H1 (cell line): ENCODE measurements around the gene TBC1D22A. TPM values are rescaled to one million over a fixed set of nuclear protein-coding genes. Genes with fewer than 3 reads are reported as not detected.

Experiments used
- CTCF ChIA-PET: fragments of 300-600 bp; sonication (Branson Sonifier 250); formaldehyde crosslinking; loops from one replicate; lab custom pipeline; 2021; ENCODE audit not compliant: partially characterized antibody; lab: Charles Lee
- POLR2A ChIA-PET: fragments of 300-600 bp; sonication (Branson Sonifier 250); formaldehyde crosslinking; loops from one replicate; lab custom pipeline; 2021; ENCODE audit warnings: inconsistent platforms; ENCODE audit not compliant: partially characterized antibody; lab: Charles Lee
- DNase-seq, 2 experiments: peaks; one replicate each; pipeline versions ENCODE4 v3.0.0 to v3.0.0-alpha.2; 2010 to 2022; ENCODE audit warnings: low spot score in 2 of 2, low read depth in 1 of 2, mixed read lengths in 1 of 2
- FAIRE-seq: peaks from 2 replicates; lab custom pipeline; 2011; peaks lifted over from hg19 to GRCh38; lab: Jason Lieb, UNC
- H2AFZ ChIP-seq: 2 replicates; pipeline ENCODE4 v1.8.1; 2012; ENCODE audit warnings: low read length, inconsistent platforms
- H2AK5ac ChIP-seq: 2 replicates; pipeline ENCODE4 v1.6.1; 2013; ENCODE audit warnings: low read depth, low read length
- H2BK120ac ChIP-seq: replicated peaks from 2 replicates; pipeline ENCODE3; 2013; ENCODE audit warnings: low read depth, low read length, inconsistent platforms
- H2BK12ac ChIP-seq: 2 replicates; pipeline ENCODE4 v1.6.1; 2013; ENCODE audit warnings: low read depth, low read length
- H2BK15ac ChIP-seq: 2 replicates; pipeline ENCODE4 v1.6.1; 2013; ENCODE audit warnings: low read length
- H2BK20ac ChIP-seq: 2 replicates; pipeline ENCODE4 v1.6.1; 2013; ENCODE audit warnings: low read length
- H2BK5ac ChIP-seq: 2 replicates; pipeline ENCODE4 v1.6.1; 2013; ENCODE audit warnings: low read depth, low read length
- H3K14ac ChIP-seq: 2 replicates; pipeline ENCODE4 v1.6.1; 2013; ENCODE audit warnings: inconsistent platforms; ENCODE audit not compliant: insufficient read length
- H3K18ac ChIP-seq: 2 replicates; pipeline ENCODE4 v1.6.1; 2013; ENCODE audit warnings: low read length; ENCODE audit errors: extremely low read depth
- H3K23ac ChIP-seq: 2 replicates; pipeline ENCODE4 v1.6.1; 2013; ENCODE audit warnings: inconsistent platforms; ENCODE audit not compliant: insufficient read length
- H3K23me2 ChIP-seq: 2 replicates; pipeline ENCODE4 v1.6.1; 2013; ENCODE audit warnings: low read depth, low read length
- H3K27ac ChIP-seq: 2 replicates; pipeline ENCODE4 v1.6.1; 2011; ENCODE audit warnings: low read depth, low read length, inconsistent platforms
- H3K27me3 ChIP-seq, 4 experiments: replicated peaks in 1 of 4; 1 replicate in 1 of 4; 2 replicates in 3 of 4; pipeline versions ENCODE4 v1.6.1 to v1.8.1; 2011 to 2013; ENCODE audit warnings: low read length in 3 of 4, mild to moderate bottlenecking in 3 of 4, inconsistent platforms in 2 of 4, mixed read lengths in 2 of 4, moderate library complexity in 1 of 4; ENCODE audit not compliant: control insufficient read depth in 3 of 4, insufficient read depth in 3 of 4; ENCODE audit errors: extremely low read depth in 1 of 4
- H3K36me3 ChIP-seq, 4 experiments: 2 replicates each; pipeline versions ENCODE4 v1.6.1 to v1.8.1; 2011 to 2013; ENCODE audit warnings: mild to moderate bottlenecking in 4 of 4, low read length in 3 of 4, moderate library complexity in 2 of 4, control low read depth in 1 of 4, inconsistent platforms in 1 of 4; ENCODE audit not compliant: insufficient read depth in 4 of 4, control insufficient read depth in 2 of 4
- H3K4ac ChIP-seq: replicated peaks from 2 replicates; pipeline ENCODE3; 2013; ENCODE audit warnings: low read length, low read depth, mixed read lengths, inconsistent platforms; ENCODE audit not compliant: insufficient read length
- H3K4me1 ChIP-seq, 4 experiments: replicated peaks in 1 of 4; 1 replicate in 1 of 4; 2 replicates in 3 of 4; pipeline versions ENCODE4 v1.6.1 to v1.8.1; 2011 to 2013; ENCODE audit warnings: low read length in 3 of 4, inconsistent platforms in 2 of 4, mixed read lengths in 1 of 4; ENCODE audit not compliant: insufficient read depth in 4 of 4, control insufficient read depth in 3 of 4
- H3K4me2 ChIP-seq, 2 experiments: 2 replicates each; pipeline versions ENCODE4 v1.6.1 to v1.8.1; 2011 to 2013; ENCODE audit warnings: low read depth in 2 of 2, low read length in 2 of 2, control low read depth in 1 of 2, inconsistent platforms in 1 of 2, mild to moderate bottlenecking in 1 of 2; ENCODE audit not compliant: insufficient read depth in 1 of 2
- H3K4me3 ChIP-seq, 4 experiments: fragments of 200-600, 300-600 bp in 1 of 4; sonication (generic), shearing (Covaris generic), sonication (Bioruptor Twin) in 1 of 4; 2 replicates each; pipeline versions ENCODE4 v1.5.1 to v1.8.1; 2011 to 2016; ENCODE audit warnings: low read length in 4 of 4, low read depth in 3 of 4, control low read depth in 2 of 4, inconsistent platforms in 2 of 4, mild to moderate bottlenecking in 2 of 4, mixed read lengths in 1 of 4, moderate library complexity in 1 of 4; ENCODE audit not compliant: insufficient read depth in 2 of 4; ENCODE audit errors: extremely low read depth in 1 of 4
- H3K56ac ChIP-seq: replicated peaks from 2 replicates; pipeline ENCODE3; 2013; ENCODE audit warnings: low read depth, mild to moderate bottlenecking, mixed read lengths, low read length, inconsistent platforms; ENCODE audit not compliant: insufficient read length
- H3K79me1 ChIP-seq: 2 replicates; pipeline ENCODE4 v1.6.1; 2013; ENCODE audit warnings: low read depth, low read length, control low read depth
- H3K79me2 ChIP-seq, 2 experiments: 2 replicates each; pipeline versions ENCODE4 v1.6.1 to v1.8.1; 2012 to 2013; ENCODE audit warnings: low read length in 2 of 2, mild to moderate bottlenecking in 2 of 2, inconsistent platforms in 1 of 2; ENCODE audit not compliant: insufficient read depth in 2 of 2, control insufficient read depth in 1 of 2
- H3K9ac ChIP-seq, 4 experiments: replicated peaks in 1 of 4; 1 replicate in 1 of 4; 2 replicates in 3 of 4; pipeline versions ENCODE4 v1.6.1 to v1.8.1; 2011 to 2013; ENCODE audit warnings: low read depth in 3 of 4, low read length in 3 of 4, control low read depth in 2 of 4, mild to moderate bottlenecking in 2 of 4, moderate library complexity in 2 of 4, inconsistent platforms in 1 of 4; ENCODE audit errors: extremely low read depth in 1 of 4
- H3K9me3 ChIP-seq, 2 experiments: 2 replicates each; pipeline versions ENCODE4 v1.6.1 to v1.8.1; 2012 to 2013; ENCODE audit warnings: mild to moderate bottlenecking in 2 of 2, moderate library complexity in 2 of 2, control low read depth in 1 of 2, inconsistent platforms in 1 of 2, low read depth in 1 of 2, low read length in 1 of 2, mixed read lengths in 1 of 2; ENCODE audit not compliant: insufficient read depth in 2 of 2
- H4K20me1 ChIP-seq, 2 experiments: replicated peaks in 1 of 2; 2 replicates each; pipeline versions ENCODE3 to v1.8.1; 2011 to 2013; ENCODE audit warnings: inconsistent platforms in 2 of 2, low read length in 2 of 2, mild to moderate bottlenecking in 1 of 2; ENCODE audit not compliant: insufficient read depth in 2 of 2, control insufficient read depth in 1 of 2
- H4K5ac ChIP-seq: 2 replicates; pipeline ENCODE4 v1.6.1; 2013; ENCODE audit warnings: low read length, low read depth, mixed read lengths, inconsistent platforms; ENCODE audit not compliant: insufficient read length
- H4K8ac ChIP-seq: 2 replicates; pipeline ENCODE4 v1.8.0; 2013; ENCODE audit warnings: mild to moderate bottlenecking, moderate library complexity, low read length, inconsistent platforms; ENCODE audit not compliant: insufficient read depth; ENCODE audit errors: extremely low read depth
- H4K91ac ChIP-seq: replicated peaks from 2 replicates; pipeline ENCODE3; 2013; ENCODE audit warnings: low read length, mixed read lengths, inconsistent platforms; ENCODE audit not compliant: insufficient read length
- JUND ChIP-seq: IDR thresholded peaks from 2 replicates; pipeline ENCODE4 v1.6.1; 2011; ENCODE audit warnings: mild to moderate bottlenecking, improper control_type of control experiment, low read length
- RXRA ChIP-seq: IDR thresholded peaks from 2 replicates; pipeline ENCODE4 v1.6.1; 2011; ENCODE audit warnings: low read depth, mild to moderate bottlenecking, low read length, moderate library complexity; ENCODE audit not compliant: insufficient read depth
- SIRT6 ChIP-seq: IDR thresholded peaks from one replicate; pipeline ENCODE4 v1.7.1; 2012; ENCODE audit warnings: low read length, inconsistent platforms
- TCF12 ChIP-seq: IDR thresholded peaks from 2 replicates; pipeline ENCODE4 v1.6.1; 2011; ENCODE audit warnings: low read depth, mild to moderate bottlenecking, low read length
- ZNF274 ChIP-seq: IDR thresholded peaks from 2 replicates; pipeline ENCODE4 v1.7.0; 2012; ENCODE audit warnings: low read length, borderline replicate concordance; ENCODE audit errors: extremely low read depth
- WGBS, 2 experiments: shearing (Covaris generic) in 1 of 2; methylation state at CpG; one replicate each; pipeline versions ENCODE4 v1.1.6 to v1.1.7; 2013 to 2015; ENCODE audit warnings: low lambda C conversion rate in 2 of 2, mixed read lengths in 2 of 2, inconsistent platforms in 1 of 2, low coverage in 1 of 2, missing lambda C conversion rate in 1 of 2; ENCODE audit not compliant: insufficient replicate concordance in 2 of 2, insufficient coverage in 1 of 2, insufficient read length in 1 of 2; ENCODE audit errors: extremely low coverage in 1 of 2, missing lambda C conversion rate in 1 of 2; 5-methylcytosine and 5-hydroxymethylcytosine counted together
- polyA plus RNA-seq, 7 experiments: library from polyadenylated mRNA; depleted of rRNA in 3 of 7; stranded (reverse) in 5 of 7; unstranded in 2 of 7; fragments of >200 nt in 5 of 7; fragments of 200-250 nt in 2 of 7; gene quantifications; 1 replicate in 5 of 7; 2 replicates in 1 of 7; 4 replicates in 1 of 7; pipeline versions ENCODE4 v1.2.1 to v1.2.3, GENCODE V29; 2011 to 2013; ENCODE audit warnings: missing spikeins in 2 of 7, mixed read lengths in 2 of 7
- total RNA-seq: library from RNA; stranded (reverse); fragmentation: NEBNext Ultra II Directional; extraction: Animal tissue kit (Norgen Biotek cat#: 25700); gene quantifications from 2 replicates; pipeline ENCODE4 v1.2.1, GENCODE V29; 2021

Gene TBC1D22A
- total and polyA plus RNA-seq, 2 of the 8 experiments (the other 6 are each of a cell fraction or from before 2014, with no cell fraction given), result 11.9 to 18.4 TPM

GRCh38 chr22:47101321-47101885 lies 339.0 kb downstream of the TBC1D22A start:
- ChIA-PET CTCF (interaction anchor here (1.4 kb wide), 1 partner anchor 45 kb away, joined by 3 read pairs; no protein-coding TSS in a partner anchor), POLR2A (no interaction called here)
- H2AFZ ChIP-seq, result no peak overlapping the region
- H3K56ac ChIP-seq, result no peak overlapping the region
- peak overlapping the region; percentile 94 for H2AK5ac ChIP-seq
- H2BK12ac ChIP-seq, result peak overlapping the region; percentile 94
- no peaks in the 10 kb centered on the region for H3K79me2 ChIP-seq
- H3K4me1 ChIP-seq, result peaks cover 3 to 22% (median 9%) of the 10 kb centered on the region in 4 experiments
- 0 out of 2 replicates have a peak overlapping the region, but pooled peaks have one; percentile 5 for H2BK20ac ChIP-seq
- H3K23me2 ChIP-seq, result no peaks in the 10 kb centered on the region
- H3K36me3 ChIP-seq, result no peaks in the 10 kb centered on the region
- no peak overlapping the region for H2BK120ac ChIP-seq
- peak overlapping the region; percentile 75; the same call in 1 of the 2 replicates for H2BK15ac ChIP-seq
- H3K79me1 ChIP-seq, result no peaks in the 10 kb centered on the region; the same call in 1 of the 2 replicates
- H3K27me3 ChIP-seq, result no peaks in the 10 kb centered on the region
- no peak overlapping the region for H4K5ac ChIP-seq
- H4K91ac ChIP-seq, result peak overlapping the region; percentile 9
- no peak overlapping the region for H3K23ac ChIP-seq
- H3K4me3 ChIP-seq, result no peak overlapping the region
- no peak for DNase-seq
- no peaks in the 10 kb centered on the region for H3K9me3 ChIP-seq
- no peak overlapping the region for H3K4ac ChIP-seq
- no peak overlapping the region for H3K9ac ChIP-seq
- 0 out of 2 replicates have a peak overlapping the region, but pooled peaks have one; percentile 45 for H2BK5ac ChIP-seq
- H3K4me2 ChIP-seq, result no peak overlapping the region
- no peaks in the 10 kb centered on the region for H4K20me1 ChIP-seq
- no peak overlapping the region; the same call in 1 of the 2 replicates for H4K8ac ChIP-seq
- FAIRE-seq, result no peak
- WGBS, 2 experiments, result 86% methylated on average over 12 of the region's 16 CpGs; no CpG with 5 or more reads in 1 of the 2 experiments
- no peak overlapping the region for H3K27ac ChIP-seq
- H3K14ac ChIP-seq, result no peak overlapping the region
- H3K18ac ChIP-seq, result no peak overlapping the region
- TF ChIP-seq ZNF274 (no peak), JUND (no peak), SIRT6 (no peak), TCF12 (no peak), RXRA (no peak)
